Body of pancreas (tissue), 4 donors: Measurements from ENCODE around the gene CACNG7. TPM values are rescaled to one million over a fixed set of nuclear protein-coding genes. Genes with fewer than 3 reads are reported as not detected.
A peak's percentile ranks its signal among the peaks of the same experiment; 100 is the strongest.

Experiments used
- ATAC-seq: fragments of 150-250 bp; one replicate; pipeline ENCODE4 v1.9.1; 2016
- DNase-seq, 4 donors: peaks; one replicate each; pipeline ENCODE4 v3.0.0-alpha.2; 2019
- H3K27ac ChIP-seq, 4 donors: fragments of 200-600 bp; sonication (generic); 1 replicate in 3 of 4; 2 replicates in 1 of 4; pipeline versions ENCODE4 v1.5.1 to v1.6.1; 2016 to 2019; ENCODE audit warnings: mild to moderate bottlenecking in 1 of 4, mixed read lengths in 1 of 4, moderate library complexity in 1 of 4
- H3K27me3 ChIP-seq, 2 donors: fragments of 200-600 bp; sonication (generic); one replicate each; pipeline ENCODE4 v1.6.0; 2016; ENCODE audit warnings: mild to moderate bottlenecking in 1 of 2
- H3K36me3 ChIP-seq, 2 donors: fragments of 200-600 bp; sonication (generic); replicated peaks in 1 of 2; 2 replicates each; pipeline ENCODE4 v1.5.1; 2016; ENCODE audit warnings: low read depth in 2 of 2; ENCODE audit not compliant: insufficient read depth in 1 of 2
- H3K4me1 ChIP-seq: fragments of 200-600 bp; sonication (generic); one replicate; pipeline ENCODE4 v1.6.0; 2016
- H3K4me3 ChIP-seq, 2 donors: fragments of 200-600 bp; sonication (generic); 1 replicate in 1 of 2; 2 replicates in 1 of 2; pipeline ENCODE4 v1.5.1; 2016 to 2019
- H3K9me3 ChIP-seq, 3 donors: fragments of 200-600 bp; sonication (generic); 1 replicate in 2 of 3; 2 replicates in 1 of 3; pipeline ENCODE4 v1.5.1; 2016
- CTCF ChIP-seq, 7 experiments: fragments of 450-650 bp in 4 of 7; fragments of 200-600 bp in 3 of 7; sonication (generic) in 3 of 7; IDR thresholded peaks; one replicate each; pipeline ENCODE4 v1.5.1; 2016 to 2019; ENCODE audit warnings: antibody characterized with exemption in 7 of 7
- POLR2A ChIP-seq, 3 donors: fragments of 450-650 bp; IDR thresholded peaks; one replicate each; pipeline ENCODE4 v1.6.1; 2016; ENCODE audit warnings: antibody characterized with exemption in 3 of 3, mild to moderate bottlenecking in 2 of 3
- WGBS, 2 donors: methylation state at CpG; one replicate each; pipeline ENCODE4 v1.1.5; 2017; 5-methylcytosine and 5-hydroxymethylcytosine counted together
- intact Hi-C: fragments of 100-400 bp; cut with DNase I; formaldehyde crosslinking; loops from one replicate; pipeline ENCODE4 v1.15.1; 2023
- total RNA-seq, 2 donors: library from RNA; depleted of rRNA; stranded (reverse); fragments of >200 nt; gene quantifications; one replicate each; pipeline ENCODE4 v1.1.0, GENCODE V29; 2016

Gene CACNG7
- total RNA-seq, 2 donors from 2014 or later: not detected

DNA sequence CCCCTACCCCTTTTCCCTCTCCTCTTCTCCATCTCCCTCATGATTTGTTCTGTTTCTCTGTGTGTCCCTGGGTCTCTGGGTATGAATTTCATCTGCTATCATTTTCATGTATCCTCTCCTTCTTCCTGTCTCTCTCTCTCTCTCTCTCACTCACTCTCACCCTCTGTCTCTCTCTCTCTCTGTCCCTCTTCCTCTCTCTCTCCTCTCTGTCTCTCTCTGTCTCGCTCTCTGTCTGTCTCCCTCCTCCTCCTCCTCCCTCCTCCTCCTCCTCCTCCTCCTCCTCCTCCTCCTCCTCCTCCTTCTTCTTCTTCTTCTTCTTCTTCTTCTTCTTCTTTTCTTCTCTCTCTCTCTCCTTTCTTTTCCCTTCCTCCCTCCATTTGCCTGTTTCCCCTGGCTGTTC is 3.3 kb upstream of the CACNG7 start:
- peaks cover 9% of the 10 kb centered on the region for H3K4me1 ChIP-seq
- peaks cover 0 to 45% of the 10 kb centered on the region in 2 donors for H3K27me3 ChIP-seq

DNA sequence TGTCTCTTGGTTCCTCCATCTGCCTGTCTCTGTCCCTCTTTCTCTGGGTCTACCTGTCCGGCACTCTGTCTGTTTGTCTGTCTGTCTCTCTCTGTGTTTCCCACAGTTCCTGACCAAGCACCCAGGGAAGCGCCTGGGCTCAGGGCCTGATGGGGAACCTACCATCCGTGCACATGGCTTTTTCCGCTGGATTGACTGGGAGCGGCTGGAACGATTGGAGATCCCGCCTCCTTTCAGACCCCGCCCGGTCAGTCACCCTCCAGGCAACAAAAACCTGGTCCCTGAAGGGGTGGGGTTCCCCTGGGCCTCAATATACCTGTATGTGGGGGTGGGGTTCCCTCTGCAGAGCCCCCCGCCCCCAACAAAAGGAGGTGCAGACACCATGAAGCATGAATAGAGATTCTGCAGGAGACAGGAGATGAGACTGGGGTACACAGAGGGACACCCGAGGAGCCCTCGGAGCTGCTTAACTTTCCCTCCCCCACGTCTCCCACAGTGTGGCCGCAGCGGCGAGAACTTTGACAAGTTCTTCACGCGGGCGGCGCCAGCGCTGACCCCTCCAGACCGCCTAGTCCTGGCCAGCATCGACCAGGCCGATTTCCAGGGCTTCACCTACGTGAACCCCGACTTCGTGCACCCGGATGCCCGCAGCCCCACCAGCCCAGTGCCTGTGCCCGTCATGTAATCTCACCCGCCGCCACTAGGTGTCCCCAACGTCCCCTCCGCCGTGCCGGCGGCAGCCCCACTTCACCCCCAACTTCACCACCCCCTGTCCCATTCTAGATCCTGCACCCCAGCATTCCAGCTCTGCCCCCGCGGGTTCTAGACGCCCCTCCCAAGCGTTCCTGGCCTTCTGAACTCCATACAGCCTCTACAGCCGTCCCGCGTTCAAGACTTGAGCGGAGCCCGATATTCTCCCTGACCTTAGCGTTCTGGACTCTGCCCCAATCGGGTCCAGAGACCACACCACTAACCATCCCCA is 2.6 kb upstream of the CACNG7 start:
- no peak for ATAC-seq
- intact Hi-C loops: no loop called here

More for the DNA sequence above, 3.3 kb upstream of the CACNG7 start:
- intact Hi-C loops: no loop called here
- Histone ChIP-seq H3K4me3 (no peak overlapping the region), H3K36me3 (no peaks in the 10 kb centered on the region), H3K9me3 (no peaks in the 10 kb centered on the region), H3K27ac (no peak overlapping the region)
- 27 to 67% methylated on average over 1 of the region's 1 CpG for WGBS, 2 donors
- DNase-seq: no peak
- ATAC-seq: no peak
- TF ChIP-seq POLR2A (IDR thresholded peaks at IDR 0.05) (no peak), CTCF (IDR thresholded peaks at IDR 0.05) (no peak)

GRCh38 chr19:53907193-53907581 is 1.9 kb upstream of the CACNG7 start:
- H3K27me3 ChIP-seq: peaks cover 0 to 53% of the 10 kb centered on the region in 2 donors
- TF ChIP-seq CTCF (IDR thresholded peaks at IDR 0.05) (no peak), POLR2A (IDR thresholded peaks at IDR 0.05) (no peak)
- DNase-seq: no peak

More for the DNA sequence above, 2.6 kb upstream of the CACNG7 start:
- Histone ChIP-seq H3K4me3 (no peak overlapping the region), H3K9me3 (no peaks in the 10 kb centered on the region), H3K4me1 (peaks cover 9% of the 10 kb centered on the region), H3K27ac (no peak overlapping the region), H3K27me3 (peaks cover 0 to 46% of the 10 kb centered on the region in 2 donors), H3K36me3 (no peaks in the 10 kb centered on the region)
- DNase-seq: peak; percentile 19 to 48 (median 36)
- peak; percentile 43 to 77 (median 67) for TF ChIP-seq CTCF (IDR thresholded peaks at IDR 0.05)
- TF ChIP-seq POLR2A (IDR thresholded peaks at IDR 0.05): no peak
- WGBS, 2 donors: 11 to 12% methylated on average over 36 to 48 of the region's 48 CpGs

DNA sequence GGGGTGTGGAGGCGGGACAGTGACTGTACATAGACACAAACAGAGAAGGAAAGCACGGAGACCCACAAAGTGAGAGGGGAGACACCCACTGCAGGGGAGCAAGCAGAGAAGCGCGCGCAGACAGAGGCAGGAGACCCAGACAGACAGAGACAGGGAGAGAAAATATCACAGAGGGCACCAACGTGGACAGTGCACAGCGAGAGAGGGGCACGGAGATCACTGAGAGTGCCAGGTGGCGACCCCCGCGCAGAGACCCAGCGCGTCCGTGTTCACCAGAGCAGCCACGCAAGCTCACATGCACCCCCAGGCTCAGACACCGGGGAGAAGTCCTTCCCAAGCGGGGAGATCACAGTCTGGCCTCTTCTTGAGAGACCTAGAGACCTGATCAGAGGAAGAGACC is 1.4 kb upstream of the CACNG7 start:
- no peak for TF ChIP-seq CTCF (IDR thresholded peaks at IDR 0.05)
- TF ChIP-seq POLR2A (IDR thresholded peaks at IDR 0.05): no peak
- ATAC-seq (no peak), DNase-seq (no peak)
- intact Hi-C loops: no loop called here
- Histone ChIP-seq H3K36me3 (no peaks in the 10 kb centered on the region), H3K27ac (no peak overlapping the region), H3K9me3 (no peaks in the 10 kb centered on the region), H3K4me1 (peaks cover 9% of the 10 kb centered on the region), H3K27me3 (peaks cover 0 to 53% of the 10 kb centered on the region in 2 donors), H3K4me3 (no peak overlapping the region)
- 11 to 13% methylated on average over 12 to 17 of the region's 17 CpGs for WGBS, 2 donors

More at GRCh38 chr19:53907193-53907581, 1.9 kb upstream of the CACNG7 start:
- Histone ChIP-seq H3K4me3 (no peak overlapping the region), H3K27ac (no peak overlapping the region), H3K36me3 (no peaks in the 10 kb centered on the region), H3K4me1 (peaks cover 9% of the 10 kb centered on the region), H3K9me3 (no peaks in the 10 kb centered on the region)
- WGBS, 2 donors: 25 to 29% methylated on average over 12 to 14 of the region's 14 CpGs
- ATAC-seq: no peak
- intact Hi-C loops: no loop called here
